AG09309 (cell line): ENCODE measurements around the gene DUT.

Source experiments
- DNase-seq: peaks from one replicate; pipeline ENCODE4 v3.0.0-alpha.2; 2010; ENCODE audit warnings: low read depth
- H3K4me3 ChIP-seq: 2 replicates; pipeline ENCODE4 v1.5.1; 2011; ENCODE audit warnings: mild to moderate bottlenecking, low read depth, low read length, moderate library complexity; ENCODE audit not compliant: control insufficient read depth
- CTCF ChIP-seq: IDR thresholded peaks from 2 replicates; pipeline ENCODE4 v1.5.1; 2011; ENCODE audit warnings: mild to moderate bottlenecking, low read depth, low read length, inconsistent platforms; ENCODE audit not compliant: insufficient read depth, control insufficient read depth; ENCODE audit errors: missing control alignments

The DUT gene

GRCh38 chr15:48355377-48355776, 24.1 kb downstream of the DUT start:
- H3K4me3 ChIP-seq, result no peak overlapping the region
- peak; percentile 81 for DNase-seq
- no peak for TF ChIP-seq CTCF

GRCh38 chr15:48358229-48359152, 27.3 kb downstream of the DUT start:
- H3K4me3 ChIP-seq, result no peak overlapping the region
- DNase-seq, result no peak
- peak; percentile 49 for TF ChIP-seq CTCF

GRCh38 chr15:48360841-48361240, 29.6 kb downstream of the DUT start:
- H3K4me3 ChIP-seq, result no peak overlapping the region
- DNase-seq, result no peak
- TF ChIP-seq CTCF, result no peak

GRCh38 chr15:48361685-48362084, 30.5 kb downstream of the DUT start:
- DNase-seq, result no peak
- TF ChIP-seq CTCF, result no peak
- H3K4me3 ChIP-seq, result no peak overlapping the region

- no peak for TF ChIP-seq CTCF
- DNase-seq, result no peak
- no peak overlapping the region for H3K4me3 ChIP-seq
Measured at GRCh38 chr15:48363474-48363873, 32.2 kb downstream of the DUT start.

- no peak for DNase-seq
- TF ChIP-seq CTCF, result no peak
- H3K4me3 ChIP-seq, result no peak overlapping the region
Measured at GRCh38 chr15:48365575-48365974, 34.3 kb downstream of the DUT start.
